D721Med (cell line): ENCODE data around the gene CCDC88C.
"Not testable (repeated sequence)": the region's sequence is repeated elsewhere in the genome, so short reads cannot be mapped to it uniquely, and the experiment has no call there.

Experiments used
- DNase-seq: peaks from one replicate; pipeline ENCODE4 v3.0.0; 2011; ENCODE audit warnings: low spot score; ENCODE audit not compliant: insufficient read length
- FAIRE-seq: peaks from 2 replicates; lab custom pipeline; 2011; peaks lifted over from hg19 to GRCh38; lab: Jason Lieb, UNC
- CTCF ChIP-seq: IDR thresholded peaks from 2 replicates; pipeline ENCODE4 v1.5.1; 2012; ENCODE audit warnings: mild to moderate bottlenecking, control low read depth; ENCODE audit not compliant: insufficient read depth; ENCODE audit errors: missing control alignments

CCDC88C gene

DNA sequence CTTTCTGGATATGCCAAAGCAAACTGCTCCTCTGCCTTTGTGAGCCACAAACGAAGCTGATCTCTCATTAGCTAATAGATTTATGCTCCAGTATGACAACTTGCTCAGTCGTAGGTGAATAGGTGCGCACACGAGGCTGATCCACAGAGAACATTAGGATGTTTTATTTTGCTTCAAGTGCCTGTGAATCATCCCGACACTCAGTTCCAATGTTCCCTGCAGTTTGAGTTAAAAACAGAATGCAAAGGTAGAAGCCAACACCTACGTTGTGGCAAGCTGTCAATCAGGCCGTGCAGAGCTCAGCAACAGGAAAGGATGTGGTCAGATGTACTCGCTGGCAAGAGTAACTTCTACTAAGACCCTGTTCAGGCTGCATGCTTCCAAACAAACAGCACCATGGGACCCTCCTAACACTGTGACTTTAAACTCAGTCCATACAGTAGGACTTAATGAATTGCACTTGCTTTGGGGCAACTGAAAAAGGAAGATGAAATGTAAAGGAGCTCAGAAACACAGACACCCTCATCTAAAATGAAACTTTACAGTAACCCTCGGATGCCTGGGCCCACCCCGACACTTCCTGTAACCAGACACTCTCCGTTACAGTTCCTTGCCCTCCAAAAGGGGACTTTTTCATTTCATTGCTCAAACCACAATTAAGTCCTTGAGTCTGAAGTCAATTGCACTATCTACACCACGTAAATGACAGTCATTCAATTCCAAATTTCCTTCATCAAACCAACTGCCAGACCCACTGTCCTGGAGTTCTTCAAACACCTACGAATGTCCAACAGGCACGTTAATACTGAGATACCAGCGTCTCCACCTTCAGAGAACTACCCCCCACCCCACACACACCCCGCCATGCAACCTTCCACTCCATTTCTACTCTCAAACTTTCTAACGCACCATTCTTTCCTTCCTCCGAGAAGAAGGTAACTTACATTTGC is 1.6 kb downstream of the CCDC88C start:
- DNase-seq, result no peak

DNA sequence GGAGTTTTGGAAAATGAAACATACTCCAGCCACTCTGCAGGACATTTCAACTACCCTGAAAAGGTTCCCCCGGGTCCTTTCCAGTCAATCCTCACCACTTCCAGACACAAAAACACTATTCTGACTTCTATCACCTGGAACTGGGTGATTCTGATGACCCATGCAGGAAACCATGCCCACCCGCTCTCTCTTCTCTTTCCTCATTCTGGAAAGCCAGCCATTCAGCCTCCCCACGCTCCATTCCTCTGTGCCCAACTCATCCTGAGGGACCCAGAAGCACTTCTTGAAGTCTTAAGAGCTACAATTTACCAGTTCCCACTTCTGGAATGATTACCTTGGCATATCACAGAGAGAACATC is 3.2 kb downstream of the CCDC88C start:
- FAIRE-seq (no peak), DNase-seq (no peak)
- no peak for TF ChIP-seq CTCF

More for the DNA sequence above, 1.6 kb downstream of the CCDC88C start:
- no peak for FAIRE-seq
- TF ChIP-seq CTCF, result no peak

DNA sequence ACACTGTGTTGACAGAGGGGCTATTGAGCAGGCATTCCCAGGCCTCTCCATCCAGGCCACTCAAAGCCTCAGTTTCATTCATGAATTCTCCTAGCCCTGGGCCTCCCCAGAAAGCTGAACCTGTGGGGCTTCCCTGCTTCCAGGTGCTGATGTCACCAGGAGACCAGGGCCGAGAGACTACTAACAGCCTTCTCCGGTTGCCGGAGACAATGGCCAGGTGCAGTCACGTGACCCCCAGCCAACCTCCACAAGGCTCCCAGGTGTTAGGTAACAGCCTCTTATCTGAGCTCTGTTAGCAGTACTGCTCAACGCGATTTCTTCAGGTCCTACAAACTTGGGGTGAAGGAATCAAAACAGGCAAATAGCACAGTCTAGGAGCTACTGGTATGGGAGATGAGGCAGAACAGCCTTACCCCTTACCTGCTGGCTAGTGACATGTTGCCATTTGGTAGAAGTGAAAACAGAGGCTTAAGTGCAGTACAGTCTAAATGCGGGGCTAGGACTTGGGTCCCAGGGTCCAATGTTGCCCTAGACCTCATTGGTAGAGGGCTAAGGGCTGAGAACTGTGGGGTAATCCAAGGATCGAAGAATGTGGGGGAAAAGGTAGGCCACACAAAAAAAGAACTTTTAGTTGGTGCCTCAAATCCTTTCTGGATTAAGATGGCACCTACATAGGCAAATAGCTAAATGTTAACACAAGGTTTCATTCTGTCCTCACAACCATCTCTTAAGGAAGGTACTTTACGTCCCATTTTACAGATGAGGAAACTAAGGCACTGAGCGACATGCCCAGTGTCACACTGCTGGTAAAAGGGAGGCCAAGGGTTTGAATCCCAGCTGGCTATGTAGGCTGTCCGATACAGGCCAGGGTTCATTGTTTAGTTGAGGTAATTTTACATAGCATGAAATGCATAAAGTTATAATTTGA is 3.8 kb downstream of the CCDC88C start:
- DNase-seq, result no peak
- no peak for TF ChIP-seq CTCF
- FAIRE-seq, result no peak

DNA sequence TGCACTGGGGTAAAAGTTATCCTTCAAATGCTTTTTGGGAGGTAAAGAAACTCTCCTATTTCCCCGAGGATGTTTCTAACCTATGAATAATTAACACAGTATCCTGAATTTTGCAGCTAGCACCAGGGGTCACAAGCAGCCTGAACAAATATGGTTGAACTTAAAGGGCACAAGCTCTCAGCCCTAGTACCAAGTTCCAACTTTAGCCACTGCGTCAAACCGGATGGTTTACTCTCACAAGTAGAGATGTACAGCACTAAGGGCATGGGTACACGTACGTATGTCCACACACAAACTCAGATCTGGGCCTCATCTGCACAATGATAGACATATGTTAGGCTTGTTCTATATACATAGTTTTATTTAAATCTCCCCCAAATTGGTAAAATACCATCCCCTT is 4.7 kb downstream of the CCDC88C start:
- FAIRE-seq, result no peak
- TF ChIP-seq CTCF, result no peak
- no peak for DNase-seq

- TF ChIP-seq CTCF, result no peak
- DNase-seq (peak; percentile 41), FAIRE-seq (no peak)
Measured at GRCh38 chr14:91410771-91411536, 6.7 kb downstream of the CCDC88C start.

DNA sequence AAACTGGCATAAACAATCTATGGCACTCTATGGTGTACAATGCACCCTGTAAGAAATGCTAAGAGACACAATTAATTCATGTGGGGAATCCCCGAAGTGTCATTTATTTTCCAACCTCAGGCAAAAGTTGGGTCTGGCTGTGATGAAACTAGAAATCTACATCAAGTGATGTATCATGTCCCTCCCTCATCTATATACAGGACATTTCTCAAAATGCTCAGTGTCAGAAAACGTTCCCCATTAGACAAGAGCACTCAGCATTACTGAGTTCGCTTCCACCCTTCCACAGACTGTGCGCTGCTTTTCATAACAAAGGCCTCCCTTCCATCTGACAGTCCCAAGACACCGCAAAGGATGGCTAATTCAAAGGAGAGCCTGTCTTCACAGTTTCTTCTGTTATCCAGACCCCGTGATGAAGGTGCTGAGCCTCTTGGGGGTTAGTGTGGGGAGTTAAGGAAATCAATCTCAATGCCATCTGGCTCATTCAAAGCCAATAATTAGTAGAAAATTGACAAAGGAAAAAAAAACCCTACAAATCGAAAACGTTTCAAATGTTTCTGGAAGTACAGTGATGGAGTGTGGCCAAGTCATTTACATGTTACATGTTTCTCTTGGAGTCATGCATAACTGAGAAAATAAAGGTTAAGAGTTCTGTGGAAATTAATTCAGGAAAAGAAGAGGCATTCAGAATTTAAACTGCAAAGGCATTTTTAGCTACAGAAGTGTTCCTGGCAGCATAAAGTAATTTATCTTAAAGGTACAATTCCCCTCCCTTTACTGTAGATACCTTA is 7.5 kb downstream of the CCDC88C start:
- peak; percentile 53 for DNase-seq
- no peak for TF ChIP-seq CTCF
- FAIRE-seq, result peak; percentile 64

- not testable (repeated sequence) for DNase-seq, FAIRE-seq
Measured at GRCh38 chr14:91409240-91409639, 8.4 kb downstream of the CCDC88C start.
